Neutrophil (primary cell): ENCODE data around the gene PLA2G4A.

Experiments
- H3K27ac ChIP-seq: fragments of 200-600 bp; sonication (generic); 2 replicates; pipeline ENCODE4 v1.5.1; 2016; ENCODE audit warnings: mild to moderate bottlenecking, moderate library complexity
- H3K27me3 ChIP-seq: fragments of 200-600 bp; sonication (generic); 2 replicates; pipeline ENCODE4 v1.6.0; 2016; ENCODE audit warnings: mild to moderate bottlenecking
- H3K36me3 ChIP-seq: fragments of 200-600 bp; sonication (generic); 2 replicates; pipeline ENCODE4 v1.5.1; 2017
- H3K4me1 ChIP-seq, 2 experiments: fragments of 200-600 bp in 1 of 2; sonication (generic) in 1 of 2; 1 replicate in 1 of 2; 2 replicates in 1 of 2; pipeline versions ENCODE4 v1.5.1 to v1.6.1; 2013 to 2016; ENCODE audit warnings: low read depth in 1 of 2, low read length in 1 of 2, mild to moderate bottlenecking in 1 of 2, moderate library complexity in 1 of 2; ENCODE audit not compliant: control insufficient read depth in 1 of 2, insufficient read depth in 1 of 2
- H3K4me3 ChIP-seq, 2 experiments: fragments of 200-600 bp in 1 of 2; sonication (generic) in 1 of 2; 1 replicate in 1 of 2; 2 replicates in 1 of 2; pipeline ENCODE4 v1.5.1; 2013 to 2016; ENCODE audit warnings: low read depth in 1 of 2, low read length in 1 of 2, mild to moderate bottlenecking in 1 of 2, moderate library complexity in 1 of 2
- H3K9me3 ChIP-seq: fragments of 200-600 bp; sonication (generic); 2 replicates; pipeline ENCODE4 v1.5.1; 2016
- TF ChIP-seq, protein P1 (sequence below): fragments of 200-600 bp; sonication (generic); IDR thresholded peaks from 2 replicates; pipeline ENCODE4 v1.5.1; 2016; ENCODE audit warnings: antibody characterized with exemption

PLA2G4A gene

DNA sequence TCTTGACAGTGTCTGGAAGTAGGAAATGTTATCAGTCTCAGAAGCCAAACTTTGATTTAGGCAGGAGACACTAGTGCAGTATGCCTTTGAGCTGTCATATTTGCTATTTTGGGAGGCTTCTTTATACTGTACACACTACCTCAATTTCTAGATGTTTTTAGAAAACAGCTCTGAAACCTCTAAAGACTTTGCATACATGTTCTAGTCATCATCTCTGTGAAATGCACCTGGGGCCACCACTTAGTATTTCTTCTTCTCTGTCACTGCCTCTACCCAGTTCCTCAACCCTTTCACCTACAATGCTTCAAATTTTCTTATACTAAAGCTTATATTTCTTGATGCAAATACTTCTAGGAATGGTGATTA, 29.1 kb upstream of the PLA2G4A start:
- no peaks in the 10 kb centered on the region for H3K9me3 ChIP-seq
- no peaks in the 10 kb centered on the region for H3K27me3 ChIP-seq
- no peak overlapping the region for H3K4me3 ChIP-seq
- TF ChIP-seq, protein P1, sequence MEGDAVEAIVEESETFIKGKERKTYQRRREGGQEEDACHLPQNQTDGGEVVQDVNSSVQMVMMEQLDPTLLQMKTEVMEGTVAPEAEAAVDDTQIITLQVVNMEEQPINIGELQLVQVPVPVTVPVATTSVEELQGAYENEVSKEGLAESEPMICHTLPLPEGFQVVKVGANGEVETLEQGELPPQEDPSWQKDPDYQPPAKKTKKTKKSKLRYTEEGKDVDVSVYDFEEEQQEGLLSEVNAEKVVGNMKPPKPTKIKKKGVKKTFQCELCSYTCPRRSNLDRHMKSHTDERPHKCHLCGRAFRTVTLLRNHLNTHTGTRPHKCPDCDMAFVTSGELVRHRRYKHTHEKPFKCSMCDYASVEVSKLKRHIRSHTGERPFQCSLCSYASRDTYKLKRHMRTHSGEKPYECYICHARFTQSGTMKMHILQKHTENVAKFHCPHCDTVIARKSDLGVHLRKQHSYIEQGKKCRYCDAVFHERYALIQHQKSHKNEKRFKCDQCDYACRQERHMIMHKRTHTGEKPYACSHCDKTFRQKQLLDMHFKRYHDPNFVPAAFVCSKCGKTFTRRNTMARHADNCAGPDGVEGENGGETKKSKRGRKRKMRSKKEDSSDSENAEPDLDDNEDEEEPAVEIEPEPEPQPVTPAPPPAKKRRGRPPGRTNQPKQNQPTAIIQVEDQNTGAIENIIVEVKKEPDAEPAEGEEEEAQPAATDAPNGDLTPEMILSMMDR = no peak
- H3K4me1 ChIP-seq = peaks cover 17% of the 10 kb centered on the region in 2 experiments
- H3K27ac ChIP-seq = no peak overlapping the region
- no peaks in the 10 kb centered on the region for H3K36me3 ChIP-seq

DNA sequence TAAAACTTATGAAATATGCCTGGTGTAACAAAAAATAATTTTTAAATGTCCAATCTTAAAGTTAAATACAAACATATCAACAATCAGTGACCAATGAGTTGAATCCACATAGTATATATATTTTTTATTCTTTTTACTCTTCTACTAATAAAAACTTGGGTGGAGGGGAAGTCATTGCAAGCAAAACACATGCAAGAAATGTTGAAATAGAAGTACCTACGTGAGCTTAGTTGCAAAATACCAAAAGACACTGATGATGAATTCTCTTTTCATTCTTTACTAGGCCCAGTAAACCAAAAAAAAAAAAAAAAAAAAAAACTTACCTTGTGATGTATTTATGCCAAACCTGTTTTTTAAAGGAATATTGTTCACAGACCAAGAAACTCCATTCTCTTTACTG, 26.4 kb upstream of the PLA2G4A start:
- Histone ChIP-seq H3K36me3 (no peaks in the 10 kb centered on the region), H3K9me3 (no peaks in the 10 kb centered on the region), H3K4me1 (peaks cover 17% of the 10 kb centered on the region in 2 experiments), H3K27ac (peak overlapping the region; percentile 82), H3K4me3 (no peak overlapping the region), H3K27me3 (no peaks in the 10 kb centered on the region)
- TF ChIP-seq, protein P1 = no peak

DNA sequence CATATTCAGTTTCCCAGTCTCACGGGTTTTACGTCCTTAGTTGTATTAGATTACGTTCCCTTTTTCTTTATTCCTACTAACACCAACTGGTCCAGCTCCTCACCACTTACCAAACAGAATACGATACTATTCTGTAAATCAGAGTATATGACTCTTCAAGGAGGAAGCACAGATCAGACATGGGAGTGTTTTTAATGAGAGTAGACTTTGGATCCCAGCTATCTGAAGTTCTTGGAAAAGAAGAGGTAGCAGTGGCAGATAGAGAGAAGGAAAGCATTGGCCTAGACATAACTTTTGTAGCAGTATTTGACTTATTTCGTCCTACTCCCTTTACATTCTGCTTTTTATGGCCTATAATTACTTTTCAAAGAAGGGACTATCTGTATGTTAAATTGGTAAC, 24.1 kb upstream of the PLA2G4A start:
- no peak overlapping the region for H3K4me3 ChIP-seq
- H3K4me1 ChIP-seq = peaks cover 17% of the 10 kb centered on the region in 2 experiments
- H3K27ac ChIP-seq = no peak overlapping the region
- TF ChIP-seq, protein P1 = no peak
- H3K36me3 ChIP-seq = no peaks in the 10 kb centered on the region
- H3K9me3 ChIP-seq = no peaks in the 10 kb centered on the region
- H3K27me3 ChIP-seq = no peaks in the 10 kb centered on the region

DNA sequence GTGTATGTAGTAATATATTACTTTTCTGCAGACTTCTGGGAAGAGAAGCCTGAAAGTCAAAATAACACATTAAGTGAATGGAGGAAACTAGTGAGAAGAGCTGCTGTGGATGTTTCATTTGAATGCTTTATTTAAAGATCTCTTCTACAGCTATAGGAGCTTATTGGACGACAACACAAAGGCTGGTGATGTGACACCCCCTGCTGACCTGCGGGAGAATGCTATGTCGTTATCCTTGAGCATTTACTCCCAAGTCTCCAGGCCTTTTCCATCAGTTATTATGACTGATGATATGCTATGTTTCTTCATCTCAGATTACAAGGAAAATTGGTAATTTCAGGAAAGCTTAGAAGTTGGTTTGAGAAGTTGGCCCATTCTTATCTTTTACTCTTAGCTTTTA, 22.3 kb upstream of the PLA2G4A start:
- Histone ChIP-seq H3K27me3 (no peaks in the 10 kb centered on the region), H3K4me1 (peaks cover 17% of the 10 kb centered on the region in 2 experiments), H3K4me3 (no peak overlapping the region), H3K27ac (no peak overlapping the region), H3K36me3 (no peaks in the 10 kb centered on the region), H3K9me3 (no peaks in the 10 kb centered on the region)
- TF ChIP-seq, protein P1 = no peak

DNA sequence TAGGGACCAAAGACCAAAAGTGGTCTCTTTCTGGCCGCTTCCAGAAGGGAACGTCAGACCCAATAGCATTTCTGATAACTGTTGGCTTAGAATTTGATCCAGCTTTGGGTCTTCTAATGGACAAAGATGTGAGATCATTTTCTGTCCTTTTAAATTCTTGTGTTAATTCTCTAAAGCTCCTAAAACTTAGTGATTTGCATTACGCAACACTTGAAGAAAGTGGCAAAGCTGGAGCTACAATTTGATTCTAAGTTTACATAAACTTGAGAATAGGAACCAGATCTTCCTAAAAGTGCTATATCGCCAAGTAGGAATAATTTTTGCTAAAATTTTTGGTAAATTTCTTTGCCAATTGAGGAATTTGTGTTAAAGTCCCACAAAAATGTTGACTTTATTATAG, 21.6 kb upstream of the PLA2G4A start:
- peaks cover 15 to 17% of the 10 kb centered on the region in 2 experiments for H3K4me1 ChIP-seq
- TF ChIP-seq, protein P1 = no peak
- H3K4me3 ChIP-seq = no peak overlapping the region
- H3K9me3 ChIP-seq = no peaks in the 10 kb centered on the region
- H3K36me3 ChIP-seq = no peaks in the 10 kb centered on the region
- no peak overlapping the region for H3K27ac ChIP-seq
- no peaks in the 10 kb centered on the region for H3K27me3 ChIP-seq

DNA sequence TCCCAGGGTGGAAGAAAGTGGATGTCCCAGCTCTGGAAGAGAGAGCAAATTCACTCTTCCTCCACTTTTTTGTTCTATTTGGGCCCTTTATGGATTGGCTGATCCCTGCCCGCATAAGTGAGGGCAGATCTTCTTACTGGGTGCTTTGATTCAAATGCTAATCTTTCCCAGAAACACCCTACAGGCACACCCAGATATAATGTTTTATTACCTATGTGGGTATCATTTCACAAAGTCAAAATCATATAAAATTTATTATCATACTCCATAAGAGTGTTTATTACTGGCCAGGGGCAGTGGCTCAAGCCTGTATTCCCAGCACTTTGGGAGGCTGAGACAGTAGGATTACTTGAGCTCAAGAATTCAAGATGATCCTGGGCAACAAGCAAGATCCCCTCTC, 16.9 kb upstream of the PLA2G4A start:
- Histone ChIP-seq H3K4me3 (no peak overlapping the region), H3K27ac (no peak overlapping the region), H3K27me3 (no peaks in the 10 kb centered on the region), H3K36me3 (no peaks in the 10 kb centered on the region), H3K9me3 (no peaks in the 10 kb centered on the region), H3K4me1 (no peaks in the 10 kb centered on the region)
- TF ChIP-seq, protein P1 = no peak
